ENCODE measurements around the gene CT55.

GRCh38 chrX:135194684-135195083 lies 23.5 kb upstream of the CT55 start:
- TF ChIP-seq POLR2AphosphoS5 (IDR thresholded peaks at IDR 0.05) (no peak), MXI1 (conservative IDR thresholded peaks at IDR 0.05; ENCODE audit: poor library complexity, severe bottlenecking) (no peak), CTCF (IDR thresholded peaks at IDR 0.05; ENCODE audit: poor library complexity, severe bottlenecking) (no peak), TAF1 (IDR thresholded peaks at IDR 0.05; ENCODE audit: low read depth) (no peak), EP300 (conservative IDR thresholded peaks at IDR 0.05; ENCODE audit: poor library complexity, severe bottlenecking) (no peak), EZH2 (IDR thresholded peaks at IDR 0.05; ENCODE audit: borderline replicate concordance, insufficient read depth, low read length, poor library complexity, severe bottlenecking) (no peak)

Data from neural cell (in vitro differentiated cells).